HuH-7.5 (cell line): Measurements from ENCODE around the gene KIAA0232.

Experiments
- DNase-seq: peaks from one replicate; pipeline ENCODE4 v3.0.0; 2011; ENCODE audit warnings: low spot score

Gene KIAA0232

DNA sequence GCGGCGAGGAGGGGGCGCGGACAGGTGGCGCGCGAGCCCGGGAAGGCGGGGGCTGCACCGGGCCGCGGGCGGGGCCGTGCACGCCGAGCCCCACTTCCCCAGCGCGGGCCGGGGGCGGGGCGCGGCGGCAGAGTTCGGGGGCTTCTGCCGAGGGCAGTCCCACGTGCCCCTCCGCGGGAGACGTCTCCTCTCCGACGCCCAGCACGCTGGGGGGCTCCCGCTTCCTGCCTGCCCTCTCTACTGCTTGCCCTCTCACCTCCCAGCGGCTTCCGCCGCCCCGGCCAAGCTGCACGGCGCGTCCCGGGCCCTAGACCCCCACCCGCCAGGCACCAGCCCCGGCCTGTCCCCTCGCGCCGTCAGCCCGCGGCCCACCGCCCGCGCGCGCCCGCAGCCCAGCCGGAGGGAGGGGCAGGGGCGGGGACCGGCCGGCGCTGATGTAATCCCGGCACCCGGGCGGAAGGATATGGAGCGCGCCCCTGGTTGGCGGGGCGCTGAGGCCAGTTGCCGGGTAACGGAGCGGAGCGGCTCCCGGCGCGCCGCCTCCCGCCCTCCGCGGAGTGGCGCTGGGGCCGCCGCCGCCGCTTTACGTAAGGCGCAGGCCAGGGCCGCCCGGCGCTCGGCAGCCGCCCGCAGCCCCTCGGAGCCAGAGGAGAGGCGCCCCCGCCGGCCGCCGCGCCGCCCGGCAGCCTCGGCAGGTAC is at the start of gene KIAA0232:
KIAA0232 (plus strand) TSS at position 581 of the 699 bp plus-strand sequence. CDS start 41,727 bp downstream, outside the sequence.
- DNase-seq: peak; percentile 97

GRCh38 chr4:6733358-6734164 is 49.0 kb upstream of the KIAA0232 start:
- no peak for DNase-seq

GRCh38 chr4:6734165-6734786 is 48.3 kb upstream of the KIAA0232 start:
- DNase-seq: no peak

DNA sequence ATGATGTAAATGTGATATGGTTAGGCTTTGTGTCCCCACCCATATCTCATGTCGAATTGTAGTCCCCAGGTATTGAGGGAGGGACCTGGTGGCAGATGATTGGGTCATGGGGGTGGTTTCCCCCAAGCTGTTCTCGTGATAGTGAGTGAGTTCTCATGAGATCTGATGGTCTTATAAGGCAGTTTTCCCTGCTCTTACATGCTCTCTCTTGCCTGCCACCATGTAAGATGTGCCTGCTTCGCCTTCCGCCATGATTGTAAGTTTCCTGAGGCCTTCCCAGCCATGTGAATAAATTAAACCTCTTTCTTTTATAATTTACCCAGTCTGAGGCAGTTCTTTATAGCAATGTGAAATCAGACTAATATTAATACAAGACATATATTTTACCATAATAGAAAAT is 42.6 kb upstream of the KIAA0232 start:
- no peak for DNase-seq

DNA sequence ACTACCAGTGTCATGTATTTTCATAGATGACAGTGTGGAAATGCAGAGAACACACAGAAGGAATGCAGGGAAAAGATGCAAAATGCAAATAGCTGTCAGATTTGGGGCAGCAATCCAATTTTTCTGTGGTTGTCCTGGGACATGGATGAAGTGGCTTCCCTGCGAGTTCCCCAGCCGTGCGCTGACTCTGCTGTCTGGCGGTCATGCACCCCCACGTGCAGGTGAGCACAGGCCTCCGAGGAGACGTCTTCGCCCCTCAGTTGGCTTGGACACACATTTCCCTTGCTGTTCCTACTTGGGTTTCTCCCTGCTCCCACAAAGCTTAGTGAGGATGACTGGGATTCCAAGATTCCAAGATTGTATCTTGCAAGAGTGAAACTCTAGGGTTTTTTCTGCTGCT is 42.2 kb upstream of the KIAA0232 start:
- DNase-seq: no peak

GRCh38 chr4:6742507-6742906 is 40.0 kb upstream of the KIAA0232 start:
- DNase-seq: no peak

- DNase-seq: no peak
Observed at GRCh38 chr4:6742989-6743388, 39.5 kb upstream of the KIAA0232 start.

DNA sequence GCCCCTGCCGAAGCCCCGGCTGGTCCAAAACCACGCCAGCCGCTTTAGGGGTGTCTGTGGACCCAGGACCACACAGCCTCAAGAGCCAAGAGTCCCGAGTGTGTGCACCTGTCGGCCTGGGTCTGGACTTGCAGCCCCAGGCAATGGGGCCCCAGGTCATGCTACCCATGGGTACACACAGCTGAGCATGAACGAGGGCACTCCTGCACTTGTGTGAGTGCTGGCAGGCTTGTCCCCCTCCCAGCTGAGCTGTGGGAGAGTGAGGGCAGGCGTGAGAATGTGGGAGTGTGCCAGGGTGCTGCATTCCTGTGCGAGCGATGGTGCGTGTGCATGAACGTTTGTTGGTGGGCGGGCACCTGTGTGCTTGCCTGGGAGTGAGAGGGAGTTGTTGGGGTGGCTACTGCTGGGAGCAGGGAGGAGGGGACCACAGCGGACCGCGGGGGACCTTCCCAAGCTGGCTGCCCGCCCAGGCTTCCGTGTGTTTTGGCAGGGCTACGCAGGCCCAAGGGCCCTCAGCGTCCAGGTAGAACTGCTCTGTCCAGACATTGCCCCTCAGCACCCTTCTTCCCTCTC is 35.7 kb upstream of the KIAA0232 start:
- no peak for DNase-seq

DNA sequence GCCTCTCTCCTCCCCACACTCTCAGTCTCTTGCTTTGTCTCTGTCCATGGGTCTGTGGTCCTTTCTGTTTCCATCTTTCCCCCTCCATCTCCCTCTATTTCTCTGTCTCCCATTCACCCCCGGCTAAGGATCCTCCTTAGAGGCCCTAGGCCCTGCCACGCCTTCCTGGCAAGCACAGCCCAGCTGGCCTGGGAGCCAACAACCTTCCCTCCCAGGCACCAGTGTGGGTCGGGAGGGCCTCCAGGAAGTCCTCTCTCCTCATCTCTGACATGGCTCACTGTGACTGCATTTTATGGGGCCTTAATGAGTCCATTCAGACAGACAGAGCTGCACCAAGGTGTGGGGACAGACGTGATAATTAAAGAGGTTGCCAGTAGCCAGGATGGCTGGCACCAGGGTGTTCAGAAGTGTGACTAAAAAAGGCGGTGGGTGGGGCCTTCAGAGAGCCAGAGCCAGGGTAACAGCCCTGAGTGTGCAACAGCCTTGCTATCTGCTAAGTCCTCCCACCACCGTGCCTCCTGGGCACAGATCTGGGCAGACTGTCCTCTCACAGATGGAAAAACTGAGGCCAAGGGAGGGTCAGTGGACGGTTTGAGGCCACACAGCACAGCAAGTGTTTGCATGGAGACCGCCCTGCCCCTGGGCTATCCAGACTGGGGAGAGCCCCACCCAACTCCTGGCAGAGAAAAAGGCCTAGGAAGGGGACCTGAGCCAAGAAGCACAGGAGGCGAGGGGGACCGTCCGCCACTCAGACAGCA is 35.1 kb upstream of the KIAA0232 start:
- DNase-seq: no peak

DNA sequence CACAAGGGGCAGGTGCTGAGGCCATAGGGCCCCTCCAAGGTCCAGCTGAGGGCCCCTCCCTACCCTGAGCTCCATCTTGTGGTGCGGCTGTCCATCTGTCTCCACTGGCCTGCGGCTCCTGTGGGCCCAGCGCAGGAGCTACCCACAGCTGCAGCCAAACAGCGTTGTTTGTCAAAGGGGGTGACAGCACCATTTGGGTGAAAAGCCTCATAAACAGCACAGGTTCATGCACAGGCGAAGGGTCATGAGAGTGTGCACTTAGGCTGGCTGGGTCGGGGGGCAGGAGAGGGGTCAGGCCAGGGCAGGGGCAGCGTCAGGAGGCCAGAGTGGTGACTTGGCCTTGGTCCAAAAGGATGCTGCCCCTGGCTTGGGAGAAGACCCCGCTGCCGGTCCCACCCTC is 34.2 kb upstream of the KIAA0232 start:
- no peak for DNase-seq

- DNase-seq: peak; percentile 93
Observed at GRCh38 chr4:6749340-6750171, 33.0 kb upstream of the KIAA0232 start.

DNA sequence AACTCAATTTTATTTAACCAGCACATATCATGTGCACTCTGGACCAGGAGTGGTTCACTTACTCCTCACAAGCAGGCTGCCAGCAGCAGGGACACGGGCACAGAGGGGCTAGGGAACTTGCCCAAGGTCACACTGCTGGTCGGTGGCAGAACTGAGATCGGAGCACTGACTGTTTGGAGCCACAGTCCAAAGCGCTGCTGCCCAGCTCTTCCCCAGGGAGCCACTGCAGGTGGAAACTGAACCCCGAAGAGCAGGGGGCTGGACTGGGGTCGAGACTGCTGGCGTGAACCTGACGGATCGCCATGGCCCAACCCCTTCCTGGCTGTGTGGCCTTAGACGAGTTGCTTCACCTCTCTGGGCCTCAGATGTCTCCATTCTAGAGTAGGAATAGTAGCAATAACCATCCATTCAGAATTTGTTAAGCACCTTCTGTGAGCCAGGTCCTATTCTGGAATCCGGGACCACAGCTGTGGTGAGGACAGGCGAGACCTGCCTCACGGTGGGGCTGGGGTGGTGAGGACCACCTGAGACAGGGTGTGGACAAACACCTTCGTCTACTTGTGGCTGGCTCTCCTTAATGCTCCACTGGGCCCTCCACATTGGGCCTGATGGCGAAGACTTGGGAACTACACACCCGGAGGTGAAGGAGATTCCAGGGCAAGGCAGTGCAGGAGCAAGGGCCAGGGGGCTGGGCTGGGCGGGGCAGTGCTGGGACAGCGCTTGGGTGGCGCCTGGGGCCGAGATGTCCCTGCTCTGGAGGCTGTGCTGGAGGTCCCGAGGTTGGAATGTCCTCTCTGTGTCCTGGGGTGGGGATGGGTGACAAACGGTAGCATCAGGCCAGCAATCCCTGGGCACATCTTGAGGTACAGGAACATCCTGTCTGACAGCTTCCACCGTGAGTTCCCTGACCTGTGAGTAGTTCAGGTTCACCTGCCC is 32.0 kb upstream of the KIAA0232 start:
- no peak for DNase-seq

GRCh38 chr4:6751611-6752485 is 30.7 kb upstream of the KIAA0232 start:
- peak; percentile 71 for DNase-seq

DNA sequence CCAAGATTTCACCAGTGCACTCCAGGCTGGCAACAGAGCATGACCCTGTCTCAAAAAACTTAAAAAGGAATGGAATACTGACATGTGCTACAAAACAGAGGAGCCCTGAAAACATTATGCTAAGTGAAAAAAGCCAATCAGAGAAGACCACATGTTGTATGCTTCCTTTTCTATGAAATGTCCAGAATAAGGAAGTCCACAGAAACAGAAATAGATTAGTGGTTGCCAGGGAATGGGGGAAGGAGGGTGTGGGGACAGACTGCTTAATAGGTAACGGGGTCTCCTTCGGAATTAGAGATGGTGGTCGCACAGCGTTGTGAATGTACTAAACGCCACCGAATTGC is 30.1 kb upstream of the KIAA0232 start:
- DNase-seq: no peak

GRCh38 chr4:6753103-6753560 is 29.4 kb upstream of the KIAA0232 start:
- DNase-seq: peak; percentile 59

GRCh38 chr4:6753891-6754290 is 28.6 kb upstream of the KIAA0232 start:
- DNase-seq: no peak

GRCh38 chr4:6754481-6755087 is 27.9 kb upstream of the KIAA0232 start:
- no peak for DNase-seq

DNA sequence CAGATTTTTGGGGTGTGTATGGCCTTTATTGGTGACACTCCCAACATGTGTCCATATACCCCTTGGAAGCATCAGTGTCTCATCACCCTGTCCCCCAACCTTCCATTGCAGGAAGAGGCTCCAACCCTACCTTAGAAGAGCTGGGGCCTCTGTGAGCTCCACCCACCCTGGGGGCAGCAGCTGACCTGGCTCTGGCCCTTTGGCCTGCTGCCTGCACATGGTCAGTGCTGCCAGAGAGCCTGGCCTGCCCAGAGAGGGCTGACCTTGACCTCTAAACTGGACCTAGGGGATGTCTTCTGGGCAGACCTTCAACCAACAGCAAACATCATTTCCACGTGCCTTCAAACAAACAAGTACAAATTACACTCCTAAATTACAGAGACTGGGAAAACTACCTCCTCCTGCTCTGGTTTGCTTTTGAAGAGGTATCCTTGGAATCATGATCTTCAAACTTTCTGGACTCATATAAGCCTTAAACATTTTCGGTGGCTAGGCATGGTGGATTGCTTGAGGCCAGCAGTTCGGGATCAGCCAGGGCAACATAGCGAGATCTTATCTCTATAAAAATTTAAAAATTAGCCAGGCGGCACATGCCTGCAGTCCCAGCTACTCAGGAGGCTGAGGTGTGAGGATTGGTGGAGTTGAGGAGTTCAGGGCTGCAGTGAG is 27.3 kb upstream of the KIAA0232 start:
- peak; percentile 56 for DNase-seq
